ENCODE measurements around the gene NRCAM.

Gene NRCAM

DNA sequence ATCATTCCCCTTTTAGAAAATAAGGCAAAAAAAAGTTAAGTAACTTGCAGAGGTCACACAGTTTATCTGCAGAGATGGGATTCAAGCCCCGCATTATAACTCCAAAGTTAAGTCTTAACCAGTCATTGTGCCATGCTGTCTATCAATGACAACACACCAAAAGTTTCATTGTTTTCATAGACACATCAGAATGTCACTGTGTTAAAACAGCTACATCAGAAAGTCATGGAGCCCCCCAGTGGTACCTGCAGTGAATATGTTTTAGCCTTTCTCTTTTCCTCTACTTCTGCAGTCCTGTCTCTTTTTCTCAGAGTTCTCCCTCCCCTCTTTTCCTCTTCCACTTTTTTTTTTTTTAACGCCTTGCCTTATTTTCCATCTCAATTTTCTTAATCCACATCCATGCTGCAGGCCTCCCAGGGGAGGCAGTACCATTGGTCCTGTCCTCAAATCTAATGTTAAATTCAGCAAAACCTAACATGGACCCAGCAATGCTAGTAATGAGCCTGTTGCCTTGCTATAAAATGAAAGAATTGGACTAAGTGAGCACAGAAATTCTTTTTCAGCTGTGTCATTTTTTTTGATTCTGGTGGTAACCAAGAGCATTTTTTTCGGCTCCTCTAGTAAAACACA lies 3.8 kb upstream of the NRCAM start:
- DNase-seq (ENCODE audit: low read depth, low spot score): no peak

DNA sequence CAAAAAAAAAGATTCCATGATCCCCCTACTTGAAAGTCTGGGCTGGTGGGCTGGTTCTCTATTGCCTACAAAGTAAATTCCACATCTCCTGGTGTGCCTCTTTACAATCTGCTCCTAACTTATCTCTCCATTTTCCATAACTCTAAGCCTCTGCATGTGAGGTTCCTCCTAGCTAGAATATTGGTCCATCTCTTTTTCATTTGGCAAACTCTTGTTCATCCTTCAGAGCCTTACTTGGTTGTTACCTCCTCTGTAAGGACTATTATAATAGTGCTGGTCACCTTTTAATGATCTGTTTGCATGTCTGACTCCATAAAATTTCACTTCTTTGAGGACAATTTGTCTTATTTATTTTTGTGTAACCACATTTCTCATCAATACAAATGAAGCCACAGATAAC lies 1.6 kb upstream of the NRCAM start:
- DNase-seq (ENCODE audit: low read depth, low spot score): no peak

DNA sequence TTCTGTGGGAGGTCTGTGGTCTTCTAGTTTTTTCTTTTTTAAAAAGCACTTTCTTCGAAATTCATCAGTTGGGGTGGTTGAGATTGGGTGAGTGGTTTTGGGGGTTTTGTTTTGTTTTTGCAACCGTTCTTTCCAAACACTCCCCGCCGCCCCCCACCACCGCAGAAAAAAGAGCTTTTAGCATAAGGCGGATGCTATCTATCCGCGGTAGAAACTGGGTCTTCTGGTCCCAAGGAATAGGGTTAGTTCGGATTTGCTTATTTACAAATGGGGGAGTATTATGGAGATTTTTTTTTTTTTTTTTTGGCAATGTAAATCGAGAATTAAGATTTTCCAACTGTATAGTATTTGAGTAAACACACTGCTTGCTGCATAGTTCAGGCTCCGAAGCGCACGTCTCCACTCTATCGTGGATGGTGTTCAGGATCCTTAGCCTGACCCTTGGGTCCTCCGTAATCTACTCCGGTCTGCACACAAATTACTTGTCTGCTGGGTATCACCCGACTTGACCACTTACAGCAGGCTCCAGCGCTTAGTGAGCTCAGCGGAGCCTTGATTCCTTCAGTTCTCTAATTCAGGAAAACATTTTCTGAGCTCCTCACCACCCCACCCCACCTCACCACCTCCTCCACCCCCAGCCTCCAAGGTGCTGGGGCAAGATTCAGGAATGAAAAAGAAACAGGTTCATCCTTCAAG lies 757 bp upstream of the NRCAM start:
- DNase-seq (ENCODE audit: low read depth, low spot score): no peak

DNA sequence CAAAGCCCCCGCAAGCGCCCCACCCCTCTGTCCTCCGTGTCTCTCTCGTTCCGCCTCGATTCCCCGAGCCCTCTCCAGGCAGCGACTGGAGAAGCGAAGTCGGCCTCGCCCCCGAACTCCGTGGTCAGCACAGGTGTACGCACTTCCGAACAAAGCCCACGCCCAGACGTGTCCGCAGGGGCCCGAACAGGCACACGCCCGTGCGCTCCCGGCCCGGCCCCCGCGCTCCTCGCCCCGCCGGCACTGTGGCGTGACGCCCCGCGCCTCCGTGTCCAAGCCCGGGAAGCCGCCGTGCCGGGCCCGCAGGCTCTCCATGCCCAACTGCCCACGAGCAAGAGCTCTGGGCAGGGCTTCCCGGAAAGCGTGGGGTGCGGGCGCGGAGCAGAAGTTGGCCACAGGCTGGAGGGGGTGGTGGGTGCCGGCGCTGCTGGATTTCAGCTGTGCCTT lies 662 bp downstream of the NRCAM start:
- no peak for DNase-seq (ENCODE audit: low read depth, low spot score)

DNA sequence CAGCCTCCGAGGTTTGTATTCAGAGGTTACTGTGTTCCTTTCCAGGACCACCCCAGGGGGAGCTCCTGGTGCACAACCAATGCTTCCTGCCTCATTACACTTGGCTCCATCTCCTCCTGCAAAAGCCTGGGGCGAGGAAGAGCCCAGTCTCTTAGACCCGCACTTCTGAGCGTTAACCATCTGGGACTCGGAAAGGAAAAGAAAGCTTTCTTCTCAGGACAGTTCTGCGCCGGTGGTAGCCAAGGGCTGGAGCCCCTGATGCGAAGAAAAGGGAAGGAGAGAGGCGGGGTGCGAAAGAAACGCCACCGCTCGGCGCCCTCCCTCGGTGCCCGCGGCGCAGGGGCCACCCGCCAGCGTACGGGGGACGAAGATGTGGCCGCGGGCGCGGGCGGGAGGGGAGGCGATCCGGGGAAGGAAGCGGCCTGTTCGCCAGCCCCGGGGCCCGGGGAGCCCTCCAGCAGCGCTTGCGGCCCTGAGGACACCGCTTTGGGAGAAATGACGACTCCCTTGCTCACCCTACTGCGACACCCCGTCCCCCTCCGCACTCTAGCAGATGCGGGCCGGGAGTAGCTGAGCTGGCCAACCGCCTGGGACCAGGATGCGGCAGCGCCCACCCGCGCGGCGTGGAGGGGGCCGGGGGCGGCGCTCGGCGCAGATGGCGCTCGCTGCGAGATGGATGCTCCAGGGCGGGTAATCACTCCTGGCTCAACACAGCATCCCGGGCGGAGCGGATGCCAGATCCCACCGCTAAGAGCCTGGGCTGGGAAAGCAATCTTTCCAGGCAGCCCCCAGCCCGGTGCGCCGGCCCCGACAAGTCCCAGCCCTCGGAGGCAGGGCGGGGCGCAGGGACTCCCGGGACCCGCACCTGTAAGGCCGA lies 1.3 kb downstream of the NRCAM start:
- DNase-seq (ENCODE audit: low read depth, low spot score): no peak

DNA sequence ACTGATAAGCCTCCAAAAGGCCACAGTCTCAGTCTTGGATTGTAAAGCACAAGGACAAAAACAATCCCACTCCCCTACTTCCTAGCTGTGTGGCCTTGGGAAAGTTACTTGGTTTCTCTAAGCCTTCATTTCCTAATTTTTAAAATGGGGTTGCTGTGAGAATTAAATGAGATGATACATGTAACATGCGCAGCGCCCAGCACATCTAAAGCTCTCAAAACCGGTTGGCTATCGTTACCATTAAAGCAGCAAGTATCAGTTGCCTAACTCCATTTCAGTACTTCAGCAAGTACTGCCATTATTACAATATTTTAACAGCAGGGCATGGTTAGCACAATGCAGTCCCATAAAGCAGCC lies 1.9 kb downstream of the NRCAM start:
- DNase-seq (ENCODE audit: low read depth, low spot score): no peak

DNA sequence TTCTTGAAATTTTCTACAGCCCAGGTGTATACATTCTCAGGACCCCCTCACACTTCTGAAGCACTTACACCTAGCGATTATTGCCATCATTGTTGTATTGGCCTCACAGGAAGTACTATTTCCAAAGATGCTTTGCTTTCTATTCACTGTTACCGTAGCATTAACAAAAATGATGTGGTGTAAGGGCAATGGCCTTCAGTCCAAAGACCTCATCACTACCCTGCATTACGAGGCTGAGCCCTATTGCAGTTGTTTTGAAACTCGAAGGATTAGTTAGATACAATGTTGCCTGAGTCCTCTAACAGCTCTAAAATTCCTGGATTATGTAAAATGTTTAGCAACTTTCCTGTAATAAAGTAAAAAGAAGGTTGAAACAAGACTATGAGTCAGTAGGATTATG lies 2.9 kb downstream of the NRCAM start:
- DNase-seq (ENCODE audit: low read depth, low spot score): no peak

DNA sequence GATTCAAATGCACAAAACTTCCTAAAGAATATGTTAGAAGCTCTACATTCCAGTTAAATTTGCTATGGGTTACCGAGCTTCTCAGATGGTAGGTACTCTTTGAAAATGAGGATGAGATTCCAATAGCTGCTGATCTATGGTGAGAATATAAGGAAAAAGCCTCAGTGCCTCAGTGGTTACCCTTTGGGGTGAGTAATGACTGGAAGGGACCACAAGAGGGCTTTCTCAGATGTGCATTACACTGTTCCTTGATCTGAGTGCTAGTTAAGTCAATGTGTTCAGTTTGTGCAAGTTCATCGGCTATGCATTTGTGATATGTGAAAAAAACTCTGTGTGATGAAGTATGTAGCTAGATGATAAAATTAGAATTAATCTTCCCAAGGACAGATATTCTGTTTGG lies 3.5 kb downstream of the NRCAM start:
- DNase-seq (ENCODE audit: low read depth, low spot score): no peak

DNA sequence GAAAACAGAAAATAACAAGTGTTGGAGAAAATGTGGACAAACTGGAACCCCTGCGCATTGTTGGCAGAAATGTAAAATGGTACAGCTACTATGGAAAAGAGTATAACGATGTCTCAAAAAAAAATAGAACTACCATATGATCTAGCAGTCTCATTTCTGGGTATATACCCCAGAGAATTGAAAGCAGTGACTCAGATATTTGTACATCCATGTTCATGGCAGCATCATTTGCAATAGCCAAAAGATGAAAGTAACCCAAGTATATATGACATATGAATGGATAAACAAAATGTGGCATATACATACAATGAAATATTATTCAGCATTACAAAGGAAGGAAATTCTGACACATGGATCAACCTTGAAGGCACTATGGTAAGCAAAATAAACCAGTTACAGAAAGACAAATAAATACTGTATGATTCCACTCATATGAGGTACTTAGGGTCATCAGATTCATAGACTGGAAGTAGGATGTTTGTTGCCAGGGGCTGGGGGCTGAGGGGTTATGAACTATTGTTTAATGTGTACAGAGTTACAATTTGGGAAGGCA lies 4.9 kb downstream of the NRCAM start:
- no peak for DNase-seq (ENCODE audit: low read depth, low spot score)

DNA sequence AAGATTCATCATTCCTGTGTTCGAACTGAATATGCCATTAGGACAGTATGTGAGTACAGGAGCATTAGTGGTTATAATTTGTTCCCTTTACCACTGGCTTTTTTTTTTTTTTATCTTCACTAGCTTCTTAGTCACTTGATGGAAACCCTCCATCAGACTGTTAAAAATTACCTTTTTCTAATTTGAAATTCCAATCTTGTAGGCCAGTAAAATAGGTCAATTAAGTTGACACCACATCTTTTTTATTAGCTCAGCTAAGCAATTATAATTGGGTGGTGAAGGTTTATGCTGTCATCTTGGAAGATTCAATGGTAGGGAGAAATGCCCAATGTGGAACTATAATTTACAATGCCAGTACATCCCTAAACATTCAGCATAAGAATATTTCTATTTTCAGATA lies 6.1 kb downstream of the NRCAM start:
- DNase-seq (ENCODE audit: low read depth, low spot score): no peak

DNA sequence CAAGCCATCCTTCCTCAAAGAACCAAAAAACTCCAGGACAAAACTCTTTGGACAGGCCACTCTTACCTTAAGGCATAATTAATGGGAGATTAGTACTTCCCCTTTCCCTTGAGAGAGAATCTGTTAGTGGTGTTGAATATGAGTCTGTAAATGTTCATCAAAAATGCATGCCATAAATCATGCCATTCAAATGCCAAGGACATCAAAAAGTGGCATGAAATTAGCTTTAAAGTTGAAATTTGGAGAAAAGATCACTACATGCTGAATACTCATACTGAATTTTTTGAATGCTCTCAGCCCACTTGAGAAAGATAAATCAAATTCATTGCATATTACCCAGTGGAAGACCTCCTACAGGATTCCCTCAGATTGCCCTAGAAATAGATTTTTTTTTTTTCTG lies 6.7 kb downstream of the NRCAM start:
- no peak for DNase-seq (ENCODE audit: low read depth, low spot score)

DNA sequence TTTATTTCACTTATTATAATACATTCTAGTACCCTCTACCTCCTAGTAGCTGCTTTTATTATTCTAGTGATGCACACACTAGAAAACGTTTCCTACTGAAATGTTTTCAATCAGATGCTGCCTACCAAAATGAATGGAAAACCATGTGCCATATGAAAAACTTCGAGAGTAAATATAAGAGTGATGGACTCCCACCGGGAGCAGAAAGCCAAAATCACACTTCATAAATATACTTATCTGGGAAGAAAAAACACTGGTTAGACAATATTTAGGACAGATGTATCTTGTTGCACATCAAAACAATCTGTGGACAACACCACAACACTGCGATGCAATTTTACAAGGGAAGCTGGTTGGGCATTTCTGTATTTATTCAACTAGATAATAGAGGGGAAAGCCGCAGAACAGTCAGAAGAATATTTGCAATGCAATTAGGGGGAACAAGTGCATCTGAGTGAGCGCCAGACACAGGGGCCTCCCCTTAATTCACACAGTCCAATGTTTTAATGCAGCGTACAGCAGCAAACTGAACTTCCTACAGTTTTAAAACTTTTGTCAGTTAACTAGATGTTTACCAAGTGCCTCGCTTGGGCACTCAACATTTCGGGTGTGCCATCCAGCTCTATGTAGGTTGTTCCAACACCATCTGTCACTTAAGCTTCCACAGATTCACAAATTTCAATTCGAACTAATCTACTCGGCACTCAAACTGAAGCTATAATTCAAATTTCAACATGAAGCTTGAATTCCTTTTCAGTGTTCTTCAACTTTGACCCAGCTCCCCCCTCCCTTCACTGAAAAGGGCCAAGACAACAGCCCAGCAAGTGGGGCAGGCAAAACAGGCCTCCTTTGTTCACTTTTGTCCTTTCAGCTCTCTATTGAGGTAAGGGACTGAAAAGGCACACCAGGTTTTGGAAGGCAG lies 7.4 kb downstream of the NRCAM start:
- DNase-seq (ENCODE audit: low read depth, low spot score): no peak

DNA sequence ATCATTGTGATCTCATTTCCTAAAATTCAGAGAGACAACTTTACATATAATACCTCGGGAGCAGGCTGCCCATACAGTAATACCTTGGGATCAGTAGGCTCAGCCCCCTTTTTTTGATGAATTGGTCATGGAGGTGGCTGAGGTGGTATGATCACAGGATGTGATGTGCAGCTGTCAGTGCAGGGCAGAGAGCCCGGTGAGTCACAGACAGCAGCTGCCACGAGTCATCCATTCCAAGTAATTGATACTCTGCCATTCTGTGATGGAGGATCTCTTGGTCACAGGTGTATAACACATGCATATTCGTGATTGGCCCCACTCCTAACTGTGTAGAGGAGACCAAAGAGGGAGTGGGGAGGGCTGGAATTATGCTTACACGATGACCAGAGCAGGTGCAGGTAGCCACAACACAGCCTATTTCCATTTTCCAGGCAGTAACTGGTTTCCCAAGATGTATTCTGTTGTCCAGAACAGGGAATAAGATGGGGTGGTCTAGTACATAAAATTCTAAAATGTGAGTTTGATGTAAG lies 14.1 kb downstream of the NRCAM start:
- no peak for DNase-seq (ENCODE audit: low read depth, low spot score)

DNA sequence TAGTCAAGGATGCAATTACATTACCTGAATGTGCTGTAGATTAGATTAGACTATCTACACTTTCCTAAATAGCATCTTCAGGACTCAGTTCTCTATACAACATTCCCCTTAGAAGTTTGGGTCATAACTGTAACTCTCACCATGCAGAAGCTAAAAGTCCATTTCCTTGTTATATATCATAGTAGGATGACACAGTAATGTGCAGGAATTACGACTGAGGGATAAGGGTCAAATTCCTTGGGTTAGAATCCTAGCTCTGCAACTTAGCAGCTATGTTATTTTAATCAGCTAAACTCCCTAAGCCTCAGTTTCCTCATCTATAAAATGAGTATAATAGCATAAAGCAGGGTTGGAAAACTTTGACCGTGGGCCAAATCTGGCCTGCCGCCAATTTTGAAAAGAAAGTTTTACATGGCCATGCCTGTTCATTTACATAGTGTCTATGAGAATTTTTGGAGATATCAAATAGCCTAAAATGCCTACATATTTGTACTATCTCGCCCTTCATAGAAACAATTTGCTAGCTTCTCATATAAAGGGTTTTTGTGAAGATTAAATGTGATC lies 14.8 kb downstream of the NRCAM start:
- DNase-seq (ENCODE audit: low read depth, low spot score): no peak

DNA sequence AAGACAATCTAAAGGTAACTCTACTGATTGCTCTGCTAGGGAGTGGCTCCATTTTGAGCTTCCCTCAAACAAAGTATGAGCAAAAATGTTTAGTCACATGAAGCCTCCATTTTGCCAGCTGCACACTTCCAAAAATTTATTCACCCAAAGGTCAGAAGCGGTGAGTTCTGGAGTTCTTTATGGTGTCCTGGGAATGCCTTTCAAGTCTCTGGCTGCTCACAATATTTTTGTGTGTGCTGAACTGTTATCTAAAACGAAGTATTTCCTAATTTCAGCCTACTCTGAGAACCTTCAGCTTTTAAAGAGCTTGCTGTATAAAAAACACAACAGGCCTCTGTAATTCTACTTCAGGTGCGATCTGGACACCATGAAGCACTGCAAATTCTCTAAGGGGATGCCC lies 15.6 kb downstream of the NRCAM start:
- DNase-seq (ENCODE audit: low read depth, low spot score): no peak

DNA sequence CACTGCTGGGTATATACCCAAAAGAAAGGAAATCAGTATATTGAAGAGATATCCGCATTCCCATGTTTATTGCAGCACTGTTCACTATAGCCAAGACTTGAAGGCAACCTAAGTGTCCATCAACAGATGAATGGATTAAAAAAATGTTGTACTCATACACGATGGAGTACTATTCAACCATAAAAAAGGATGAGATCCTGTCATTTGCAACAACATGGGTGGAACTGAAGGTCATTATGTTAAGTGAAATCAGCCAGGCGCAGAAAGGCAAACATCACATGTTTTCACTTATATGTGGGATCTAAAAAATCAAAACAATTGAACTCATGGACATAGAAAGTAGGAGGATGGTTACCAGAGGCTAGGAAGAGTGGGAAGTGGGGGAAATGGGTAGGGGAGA lies 19.3 kb downstream of the NRCAM start:
- DNase-seq (ENCODE audit: low read depth, low spot score): no peak

DNA sequence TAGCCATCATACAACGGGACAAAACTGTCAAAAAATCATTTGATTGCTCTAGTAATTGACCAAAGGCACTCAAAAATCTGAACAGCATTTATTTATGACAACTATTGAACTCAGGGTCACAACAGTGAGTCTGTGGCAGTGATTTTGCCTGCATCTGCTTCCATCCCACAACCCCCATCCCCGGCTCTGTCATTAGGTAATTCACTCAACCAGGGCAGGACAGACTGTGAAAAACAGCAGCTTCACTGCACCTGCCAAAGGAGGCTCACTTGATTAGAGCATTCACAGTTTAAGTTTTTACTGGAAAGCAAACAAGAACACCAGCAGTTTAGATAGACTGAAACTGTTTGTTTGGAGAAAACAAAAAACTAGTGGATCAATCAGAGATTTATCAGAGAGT lies 22.2 kb downstream of the NRCAM start:
- no peak for DNase-seq (ENCODE audit: low read depth, low spot score)

DNA sequence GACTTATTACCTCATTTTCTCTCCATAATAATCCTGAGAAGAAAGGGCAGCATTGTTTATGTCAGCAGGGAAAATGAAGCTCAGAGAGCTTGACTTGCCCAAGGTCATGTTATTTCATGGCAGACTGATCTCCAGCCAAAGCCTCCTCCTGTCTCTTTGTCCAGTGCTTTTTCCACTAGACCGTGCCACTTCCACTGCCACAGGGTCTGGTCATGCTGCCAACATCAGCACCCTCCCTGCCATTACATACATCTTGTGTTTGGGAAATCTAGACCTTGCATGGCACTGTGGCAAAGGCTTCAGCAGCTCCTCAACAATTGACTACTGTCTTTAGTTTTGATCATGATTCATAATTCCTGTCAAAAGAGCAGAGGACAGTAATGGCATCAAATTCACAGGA lies 25.1 kb downstream of the NRCAM start:
- DNase-seq (ENCODE audit: low read depth, low spot score): no peak

DNA sequence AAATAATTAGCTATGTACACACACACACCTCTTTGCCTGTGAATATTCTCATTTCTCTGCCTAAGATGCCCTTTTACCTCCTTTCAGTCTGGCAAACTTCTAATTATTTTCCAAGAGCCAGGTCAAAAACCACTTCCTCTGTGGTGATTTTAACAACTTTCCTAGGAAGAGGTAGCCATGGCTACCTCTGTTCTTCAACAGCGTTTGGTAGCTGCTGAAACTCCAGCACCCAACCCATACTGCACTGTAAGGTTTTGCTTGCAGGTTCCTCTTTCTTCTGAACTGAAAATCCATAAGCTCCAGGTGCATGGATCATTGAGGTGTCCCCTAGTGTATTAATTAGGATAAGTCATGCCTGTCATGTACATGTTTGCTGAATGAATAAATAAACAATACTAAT lies 25.6 kb downstream of the NRCAM start:
- DNase-seq (ENCODE audit: low read depth, low spot score): no peak

DNA sequence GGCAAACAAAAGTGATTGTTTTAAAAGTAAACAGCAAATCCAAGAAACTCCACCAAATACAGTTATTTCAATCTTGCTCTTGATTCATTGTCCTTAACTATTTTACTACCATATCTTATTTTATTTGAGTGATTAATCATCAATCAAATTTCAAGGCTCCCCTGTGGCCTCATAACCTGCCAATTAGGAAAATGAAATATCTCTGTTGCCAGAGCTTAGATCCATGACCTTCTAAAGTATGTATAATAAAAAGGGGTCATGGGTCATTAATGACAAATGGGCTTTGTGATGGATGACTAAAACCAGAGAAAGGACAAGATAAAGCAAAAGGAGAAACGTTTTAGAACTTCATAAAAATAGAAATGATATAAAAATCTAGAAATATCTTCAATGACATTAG lies 28.5 kb downstream of the NRCAM start:
- no peak for DNase-seq (ENCODE audit: low read depth, low spot score)

DNA sequence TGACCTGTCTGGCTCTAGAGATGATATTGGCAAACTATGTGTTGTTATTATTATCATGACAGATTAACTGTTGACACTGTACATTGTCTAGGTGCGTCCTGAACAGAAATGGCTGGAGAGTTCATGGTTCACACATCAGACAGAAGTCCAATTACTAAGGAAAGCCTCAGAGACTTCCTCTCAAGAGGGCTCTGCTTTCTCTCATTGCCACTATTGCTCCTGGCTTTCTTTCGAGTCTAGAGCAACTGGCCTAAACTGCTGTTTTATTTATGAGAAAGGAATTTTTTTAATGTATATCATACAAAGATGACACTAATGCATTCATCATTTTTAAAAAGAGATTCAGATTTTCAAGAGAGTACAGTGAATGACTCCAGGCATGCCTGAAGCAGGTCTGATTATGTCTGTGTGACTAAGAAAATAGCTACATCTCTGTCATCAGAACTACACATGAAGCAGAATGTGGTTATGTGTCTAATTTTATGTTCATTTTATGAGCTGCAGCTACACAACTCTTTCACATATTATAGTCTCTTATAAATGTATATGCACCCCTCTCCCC lies 30.4 kb downstream of the NRCAM start:
- no peak for DNase-seq (ENCODE audit: low read depth, low spot score)
